H1 (cell line): ENCODE data around the gene KLHL8. TPM values are rescaled to one million over a fixed set of nuclear protein-coding genes. Genes with fewer than 3 reads are reported as not detected.

ENCODE experiments used
- CTCF ChIA-PET: fragments of 300-600 bp; sonication (Branson Sonifier 250); formaldehyde crosslinking; loops from one replicate; lab custom pipeline; 2021; ENCODE audit not compliant: partially characterized antibody; lab: Charles Lee
- POLR2A ChIA-PET: fragments of 300-600 bp; sonication (Branson Sonifier 250); formaldehyde crosslinking; loops from one replicate; lab custom pipeline; 2021; ENCODE audit warnings: inconsistent platforms; ENCODE audit not compliant: partially characterized antibody; lab: Charles Lee
- DNase-seq, 2 experiments: peaks; one replicate each; pipeline versions ENCODE4 v3.0.0 to v3.0.0-alpha.2; 2010 to 2022; ENCODE audit warnings: low spot score in 2 of 2, low read depth in 1 of 2, mixed read lengths in 1 of 2
- FAIRE-seq: peaks from 2 replicates; lab custom pipeline; 2011; peaks lifted over from hg19 to GRCh38; lab: Jason Lieb, UNC
- H2AFZ ChIP-seq: 2 replicates; pipeline ENCODE4 v1.8.1; 2012; ENCODE audit warnings: low read length, inconsistent platforms
- H2AK5ac ChIP-seq: 2 replicates; pipeline ENCODE4 v1.6.1; 2013; ENCODE audit warnings: low read depth, low read length
- H2BK120ac ChIP-seq: replicated peaks from 2 replicates; pipeline ENCODE3; 2013; ENCODE audit warnings: low read depth, low read length, inconsistent platforms
- H2BK12ac ChIP-seq: 2 replicates; pipeline ENCODE4 v1.6.1; 2013; ENCODE audit warnings: low read depth, low read length
- H2BK15ac ChIP-seq: 2 replicates; pipeline ENCODE4 v1.6.1; 2013; ENCODE audit warnings: low read length
- H2BK20ac ChIP-seq: 2 replicates; pipeline ENCODE4 v1.6.1; 2013; ENCODE audit warnings: low read length
- H2BK5ac ChIP-seq: 2 replicates; pipeline ENCODE4 v1.6.1; 2013; ENCODE audit warnings: low read depth, low read length
- H3K14ac ChIP-seq: 2 replicates; pipeline ENCODE4 v1.6.1; 2013; ENCODE audit warnings: inconsistent platforms; ENCODE audit not compliant: insufficient read length
- H3K18ac ChIP-seq: 2 replicates; pipeline ENCODE4 v1.6.1; 2013; ENCODE audit warnings: low read length; ENCODE audit errors: extremely low read depth
- H3K23ac ChIP-seq: 2 replicates; pipeline ENCODE4 v1.6.1; 2013; ENCODE audit warnings: inconsistent platforms; ENCODE audit not compliant: insufficient read length
- H3K23me2 ChIP-seq: 2 replicates; pipeline ENCODE4 v1.6.1; 2013; ENCODE audit warnings: low read depth, low read length
- H3K27ac ChIP-seq: 2 replicates; pipeline ENCODE4 v1.6.1; 2011; ENCODE audit warnings: low read depth, low read length, inconsistent platforms
- H3K27me3 ChIP-seq, 4 experiments: replicated peaks in 1 of 4; 1 replicate in 1 of 4; 2 replicates in 3 of 4; pipeline versions ENCODE4 v1.6.1 to v1.8.1; 2011 to 2013; ENCODE audit warnings: low read length in 3 of 4, mild to moderate bottlenecking in 3 of 4, inconsistent platforms in 2 of 4, mixed read lengths in 2 of 4, moderate library complexity in 1 of 4; ENCODE audit not compliant: control insufficient read depth in 3 of 4, insufficient read depth in 3 of 4; ENCODE audit errors: extremely low read depth in 1 of 4
- H3K36me3 ChIP-seq, 4 experiments: 2 replicates each; pipeline versions ENCODE4 v1.6.1 to v1.8.1; 2011 to 2013; ENCODE audit warnings: mild to moderate bottlenecking in 4 of 4, low read length in 3 of 4, moderate library complexity in 2 of 4, control low read depth in 1 of 4, inconsistent platforms in 1 of 4; ENCODE audit not compliant: insufficient read depth in 4 of 4, control insufficient read depth in 2 of 4
- H3K4ac ChIP-seq: replicated peaks from 2 replicates; pipeline ENCODE3; 2013; ENCODE audit warnings: low read length, low read depth, mixed read lengths, inconsistent platforms; ENCODE audit not compliant: insufficient read length
- H3K4me1 ChIP-seq, 4 experiments: replicated peaks in 1 of 4; 1 replicate in 1 of 4; 2 replicates in 3 of 4; pipeline versions ENCODE4 v1.6.1 to v1.8.1; 2011 to 2013; ENCODE audit warnings: low read length in 3 of 4, inconsistent platforms in 2 of 4, mixed read lengths in 1 of 4; ENCODE audit not compliant: insufficient read depth in 4 of 4, control insufficient read depth in 3 of 4
- H3K4me2 ChIP-seq, 2 experiments: 2 replicates each; pipeline versions ENCODE4 v1.6.1 to v1.8.1; 2011 to 2013; ENCODE audit warnings: low read depth in 2 of 2, low read length in 2 of 2, control low read depth in 1 of 2, inconsistent platforms in 1 of 2, mild to moderate bottlenecking in 1 of 2; ENCODE audit not compliant: insufficient read depth in 1 of 2
- H3K4me3 ChIP-seq, 4 experiments: fragments of 200-600, 300-600 bp in 1 of 4; sonication (generic), shearing (Covaris generic), sonication (Bioruptor Twin) in 1 of 4; 2 replicates each; pipeline versions ENCODE4 v1.5.1 to v1.8.1; 2011 to 2016; ENCODE audit warnings: low read length in 4 of 4, low read depth in 3 of 4, control low read depth in 2 of 4, inconsistent platforms in 2 of 4, mild to moderate bottlenecking in 2 of 4, mixed read lengths in 1 of 4, moderate library complexity in 1 of 4; ENCODE audit not compliant: insufficient read depth in 2 of 4; ENCODE audit errors: extremely low read depth in 1 of 4
- H3K56ac ChIP-seq: replicated peaks from 2 replicates; pipeline ENCODE3; 2013; ENCODE audit warnings: low read depth, mild to moderate bottlenecking, mixed read lengths, low read length, inconsistent platforms; ENCODE audit not compliant: insufficient read length
- H3K79me1 ChIP-seq: 2 replicates; pipeline ENCODE4 v1.6.1; 2013; ENCODE audit warnings: low read depth, low read length, control low read depth
- H3K79me2 ChIP-seq, 2 experiments: 2 replicates each; pipeline versions ENCODE4 v1.6.1 to v1.8.1; 2012 to 2013; ENCODE audit warnings: low read length in 2 of 2, mild to moderate bottlenecking in 2 of 2, inconsistent platforms in 1 of 2; ENCODE audit not compliant: insufficient read depth in 2 of 2, control insufficient read depth in 1 of 2
- H3K9ac ChIP-seq, 4 experiments: replicated peaks in 1 of 4; 1 replicate in 1 of 4; 2 replicates in 3 of 4; pipeline versions ENCODE4 v1.6.1 to v1.8.1; 2011 to 2013; ENCODE audit warnings: low read depth in 3 of 4, low read length in 3 of 4, control low read depth in 2 of 4, mild to moderate bottlenecking in 2 of 4, moderate library complexity in 2 of 4, inconsistent platforms in 1 of 4; ENCODE audit errors: extremely low read depth in 1 of 4
- H3K9me3 ChIP-seq, 2 experiments: 2 replicates each; pipeline versions ENCODE4 v1.6.1 to v1.8.1; 2012 to 2013; ENCODE audit warnings: mild to moderate bottlenecking in 2 of 2, moderate library complexity in 2 of 2, control low read depth in 1 of 2, inconsistent platforms in 1 of 2, low read depth in 1 of 2, low read length in 1 of 2, mixed read lengths in 1 of 2; ENCODE audit not compliant: insufficient read depth in 2 of 2
- H4K20me1 ChIP-seq, 2 experiments: replicated peaks in 1 of 2; 2 replicates each; pipeline versions ENCODE3 to v1.8.1; 2011 to 2013; ENCODE audit warnings: inconsistent platforms in 2 of 2, low read length in 2 of 2, mild to moderate bottlenecking in 1 of 2; ENCODE audit not compliant: insufficient read depth in 2 of 2, control insufficient read depth in 1 of 2
- H4K5ac ChIP-seq: 2 replicates; pipeline ENCODE4 v1.6.1; 2013; ENCODE audit warnings: low read length, low read depth, mixed read lengths, inconsistent platforms; ENCODE audit not compliant: insufficient read length
- H4K8ac ChIP-seq: 2 replicates; pipeline ENCODE4 v1.8.0; 2013; ENCODE audit warnings: mild to moderate bottlenecking, moderate library complexity, low read length, inconsistent platforms; ENCODE audit not compliant: insufficient read depth; ENCODE audit errors: extremely low read depth
- H4K91ac ChIP-seq: replicated peaks from 2 replicates; pipeline ENCODE3; 2013; ENCODE audit warnings: low read length, mixed read lengths, inconsistent platforms; ENCODE audit not compliant: insufficient read length
- HDAC6 ChIP-seq: IDR thresholded peaks from one replicate; pipeline ENCODE4 v1.7.1; 2012; ENCODE audit warnings: low read depth, mild to moderate bottlenecking, inconsistent platforms, low read length, moderate library complexity
- JUN ChIP-seq: IDR thresholded peaks from 2 replicates; pipeline ENCODE4 v1.6.1; 2011; ENCODE audit warnings: low read depth, mild to moderate bottlenecking, improper control_type of control experiment, low read length
- POLR2A ChIP-seq, 2 experiments: IDR thresholded peaks; 1 replicate in 1 of 2; 2 replicates in 1 of 2; pipeline ENCODE4 v1.6.1; 2011; ENCODE audit warnings: low read depth in 2 of 2, low read length in 2 of 2, mild to moderate bottlenecking in 2 of 2; ENCODE audit errors: control extremely low read depth in 1 of 2
- RAD21 ChIP-seq, 2 experiments: IDR thresholded peaks in 1 of 2; conservative IDR thresholded peaks in 1 of 2; 2 replicates each; pipeline ENCODE4 v1.6.1; 2011; ENCODE audit warnings: low read depth in 2 of 2, low read length in 2 of 2, improper control_type of control experiment in 1 of 2, inconsistent platforms in 1 of 2, mild to moderate bottlenecking in 1 of 2, moderate library complexity in 1 of 2
- RNF2 ChIP-seq: fragments of 200-900, 300-1000 bp; sonication (generic); IDR thresholded peaks from 2 replicates; pipeline ENCODE4 v1.7.1; 2016; ENCODE audit warnings: borderline replicate concordance, low read depth, mild to moderate bottlenecking, antibody characterized with exemption, low read length; ENCODE audit not compliant: poor library complexity, severe bottlenecking; ENCODE audit errors: missing control alignments
- RXRA ChIP-seq: IDR thresholded peaks from 2 replicates; pipeline ENCODE4 v1.6.1; 2011; ENCODE audit warnings: low read depth, mild to moderate bottlenecking, low read length, moderate library complexity; ENCODE audit not compliant: insufficient read depth
- SAP30 ChIP-seq: fragments of 300-600 bp; sonication (generic); IDR thresholded peaks from 2 replicates; pipeline ENCODE4 v1.7.1; 2012; ENCODE audit warnings: low read length, moderate library complexity, mild to moderate bottlenecking, inconsistent platforms; ENCODE audit not compliant: insufficient read depth, insufficient replicate concordance
- SIN3A ChIP-seq, 2 experiments: IDR thresholded peaks in 1 of 2; conservative IDR thresholded peaks in 1 of 2; 2 replicates each; pipeline ENCODE4 v1.6.1; 2011 to 2012; ENCODE audit warnings: low read length in 2 of 2, improper control_type of control experiment in 1 of 2, low read depth in 1 of 2, mild to moderate bottlenecking in 1 of 2
- WGBS, 2 experiments: shearing (Covaris generic) in 1 of 2; methylation state at CpG; one replicate each; pipeline versions ENCODE4 v1.1.6 to v1.1.7; 2013 to 2015; ENCODE audit warnings: low lambda C conversion rate in 2 of 2, mixed read lengths in 2 of 2, inconsistent platforms in 1 of 2, low coverage in 1 of 2, missing lambda C conversion rate in 1 of 2; ENCODE audit not compliant: insufficient replicate concordance in 2 of 2, insufficient coverage in 1 of 2, insufficient read length in 1 of 2; ENCODE audit errors: extremely low coverage in 1 of 2, missing lambda C conversion rate in 1 of 2; 5-methylcytosine and 5-hydroxymethylcytosine counted together
- polyA plus RNA-seq, 7 experiments: library from polyadenylated mRNA; depleted of rRNA in 3 of 7; stranded (reverse) in 5 of 7; unstranded in 2 of 7; fragments of >200 nt in 5 of 7; fragments of 200-250 nt in 2 of 7; gene quantifications; 1 replicate in 5 of 7; 2 replicates in 1 of 7; 4 replicates in 1 of 7; pipeline versions ENCODE4 v1.2.1 to v1.2.3, GENCODE V29; 2011 to 2013; ENCODE audit warnings: missing spikeins in 2 of 7, mixed read lengths in 2 of 7
- total RNA-seq: library from RNA; stranded (reverse); fragmentation: NEBNext Ultra II Directional; extraction: Animal tissue kit (Norgen Biotek cat#: 25700); gene quantifications from 2 replicates; pipeline ENCODE4 v1.2.1, GENCODE V29; 2021
- TF ChIP-seq, protein P1 (sequence below): IDR thresholded peaks from 2 replicates; pipeline ENCODE4 v1.6.1; 2012; ENCODE audit warnings: inconsistent platforms

The KLHL8 gene
- total and polyA plus RNA-seq, 2 of the 8 experiments (the other 6 are each of a cell fraction or from before 2014, with no cell fraction given), result 0.94 to 8.1 TPM

DNA sequence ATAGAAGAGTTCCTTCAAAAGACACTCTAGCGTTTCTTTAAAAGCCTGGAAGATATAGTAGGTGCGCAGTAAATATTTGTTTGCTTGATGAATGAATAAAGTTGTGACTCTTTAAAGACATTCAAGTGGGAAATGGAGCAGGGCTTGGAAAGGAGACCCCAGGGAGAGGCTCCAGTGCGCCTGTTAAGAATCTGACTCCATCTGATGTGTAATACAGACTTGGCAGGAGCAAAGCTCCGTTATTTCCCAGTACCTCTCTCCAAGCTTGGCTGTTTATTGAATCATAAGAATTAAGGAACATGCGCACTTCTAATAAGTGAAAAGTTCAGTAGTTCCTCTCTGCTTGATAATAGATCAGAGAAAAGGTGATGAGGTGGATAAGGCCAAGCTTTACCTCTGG is 18.8 kb upstream of the KLHL8 start:
- WGBS, 2 experiments, result 87% methylated on average over 5 of the region's 5 CpGs; no CpG with 5 or more reads in 1 of the 2 experiments
- Histone ChIP-seq H4K91ac (no peak overlapping the region), H3K23me2 (no peaks in the 10 kb centered on the region), H3K4ac (no peak overlapping the region), H2BK120ac (no peak overlapping the region), H3K9me3 (peaks cover 9 to 11% of the 10 kb centered on the region in 2 experiments; a peak in 2 of 4 replicates), H3K79me2 (no peaks in the 10 kb centered on the region), H4K20me1 (no peaks in the 10 kb centered on the region), H3K4me2 (no peak overlapping the region), H3K4me1 (no peaks in the 10 kb centered on the region), H3K9ac (no peak overlapping the region), H2BK5ac (no peak overlapping the region), H2AK5ac (no peak overlapping the region), H3K14ac (no peak overlapping the region), H3K23ac (no peak overlapping the region), H3K56ac (no peak overlapping the region), H3K18ac (no peak overlapping the region), H4K8ac (no peak overlapping the region), H2BK20ac (no peak overlapping the region), H3K36me3 (no peaks in the 10 kb centered on the region), H2BK12ac (no peak overlapping the region), H3K79me1 (no peaks in the 10 kb centered on the region; the same call in 1 of the 2 replicates), H3K27ac (no peak overlapping the region), H3K27me3 (peaks cover 0 to 1% (median 0%) of the 10 kb centered on the region in 4 experiments; a peak in 1 of 7 replicates), H2BK15ac (no peak overlapping the region), H2AFZ (no peak overlapping the region), H4K5ac (no peak overlapping the region), H3K4me3 (no peak overlapping the region)
- DNase-seq (no peak), FAIRE-seq (no peak)
- ChIA-PET POLR2A (interaction anchor here (0.6 to 0.7 kb wide), 2 partner anchors 16 to 158 kb away, joined by 3 read pairs; no protein-coding TSS in a partner anchor), CTCF (interaction anchor here (1.2 kb wide), 1 partner anchor 88 kb away, joined by 4 read pairs; no protein-coding TSS in a partner anchor)
- no peak for TF ChIP-seq SIN3A (conservative IDR thresholded peaks at IDR 0.05 in 1 of 2, IDR thresholded peaks at IDR 0.05 in 1 of 2; ENCODE audit: low read depth in 1 of 2, low read length in 2 of 2)
- no peak for TF ChIP-seq RXRA
- TF ChIP-seq HDAC6, result no peak
- TF ChIP-seq RNF2, result no peak
- TF ChIP-seq JUN, result no peak
- no peak for TF ChIP-seq RAD21 (IDR thresholded peaks at IDR 0.05 in 1 of 2, conservative IDR thresholded peaks at IDR 0.05 in 1 of 2; ENCODE audit: low read depth in 2 of 2, low read length in 2 of 2)
- TF ChIP-seq SAP30, result no peak
- no peak for TF ChIP-seq POLR2A (IDR thresholded peaks at IDR 0.05; ENCODE audit: control extremely low read depth in 1 of 2, low read depth in 2 of 2, low read length in 2 of 2)
- TF ChIP-seq, protein P1, sequence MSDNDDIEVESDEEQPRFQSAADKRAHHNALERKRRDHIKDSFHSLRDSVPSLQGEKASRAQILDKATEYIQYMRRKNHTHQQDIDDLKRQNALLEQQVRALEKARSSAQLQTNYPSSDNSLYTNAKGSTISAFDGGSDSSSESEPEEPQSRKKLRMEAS, result no peak
